Camera-type eye (tissue), 1 donor: Measurements from ENCODE around the gene AP4E1. TPM values are rescaled to one million over a fixed set of nuclear protein-coding genes. Genes with fewer than 3 reads are reported as not detected.

Experiments
- total RNA-seq: library from RNA; depleted of rRNA; stranded (reverse); fragments of >200 nt; gene quantifications from one replicate; pipeline ENCODE4 v1.2.3, GENCODE V29; 2014

The AP4E1 gene
- total RNA-seq = 17.4 TPM

GRCh38 chr15:50908209-50909009, at the start of gene AP4E1:
TSS of gene AP4E1 (plus strand) at chr15:50908683. CDS start at chr15:50908779, 96 bp downstream.

Other genes starting within 250 kb of the AP4E1 start
- gene TRPM7, start 221.9 kb upstream of the AP4E1 start, total RNA-seq = 89.3 TPM
- gene SPPL2A, start 143.0 kb upstream of the AP4E1 start, total RNA-seq = 83.6 TPM
- gene TNFAIP8L3, start 186.2 kb downstream of the AP4E1 start, total RNA-seq = 1.4 TPM